ENCODE data around the gene FUNDC1.
"Not testable (repeated sequence)": the region's sequence is repeated elsewhere in the genome, so short reads cannot be mapped to it uniquely, and the experiment has no call there.

FUNDC1 gene

GRCh38 chrX:44568196-44568595, 25.5 kb upstream of the FUNDC1 start:
- DNase-seq (ENCODE audit: low read depth): no peak
- no peak for TF ChIP-seq CTCF (conservative IDR thresholded peaks at IDR 0.05; ENCODE audit: low read depth, low read length)
- H3K4me3 ChIP-seq (ENCODE audit: low read depth, low read length): no peak overlapping the region

DNA sequence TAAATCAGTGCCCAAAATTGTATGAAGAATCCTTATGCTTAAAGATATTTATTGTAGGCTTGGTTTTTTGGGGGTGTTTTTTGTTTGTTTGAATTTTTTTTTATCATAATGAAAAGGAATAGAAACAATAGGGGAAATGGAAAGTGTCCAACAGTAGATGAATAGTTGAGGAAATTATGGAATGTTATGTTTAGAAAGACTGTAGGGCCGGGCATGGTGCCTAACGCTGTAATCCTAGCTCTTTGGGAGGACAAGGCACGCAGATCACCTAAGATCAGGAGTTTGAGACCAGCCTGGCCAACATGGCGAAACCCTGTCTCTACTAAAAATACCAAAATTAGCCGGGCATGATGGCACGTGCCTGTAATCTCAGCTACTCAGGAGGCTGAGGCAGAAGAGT, 19.2 kb upstream of the FUNDC1 start:
- DNase-seq (ENCODE audit: low read depth): not testable (repeated sequence)

GRCh38 chrX:44550563-44550962, 7.9 kb upstream of the FUNDC1 start:
- no peak overlapping the region for H3K4me3 ChIP-seq (ENCODE audit: low read depth, low read length)
- DNase-seq (ENCODE audit: low read depth): no peak
- no peak for TF ChIP-seq CTCF (conservative IDR thresholded peaks at IDR 0.05; ENCODE audit: low read depth, low read length)

More for the DNA sequence above, 19.2 kb upstream of the FUNDC1 start:
- not testable (repeated sequence) for H3K4me3 ChIP-seq (ENCODE audit: low read depth, low read length)

DNA sequence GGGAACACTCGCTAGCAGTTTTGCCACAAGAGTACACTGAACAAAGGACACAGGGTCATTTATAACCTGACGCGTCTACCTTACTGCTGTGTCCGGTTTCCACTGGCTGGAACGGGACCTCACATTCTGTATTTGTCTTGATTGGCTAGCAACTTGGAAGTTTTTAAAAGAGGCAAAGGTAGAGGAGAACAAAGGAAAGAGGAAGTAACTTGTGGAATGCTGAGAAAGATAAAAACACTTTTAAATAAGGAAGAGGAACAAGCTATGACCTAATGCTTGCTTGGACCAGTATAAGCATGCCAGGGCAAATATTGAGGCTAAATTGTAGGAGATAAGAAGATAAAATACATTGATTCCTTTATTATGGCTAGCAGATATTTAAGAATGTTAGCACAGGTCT, 2.8 kb upstream of the FUNDC1 start:
- DNase-seq (ENCODE audit: low read depth); H3K4me3 ChIP-seq (ENCODE audit: low read depth, low read length): not testable (repeated sequence)

- no peak for DNase-seq (ENCODE audit: low read depth)
- no peak overlapping the region for H3K4me3 ChIP-seq (ENCODE audit: low read depth, low read length)
- TF ChIP-seq CTCF (conservative IDR thresholded peaks at IDR 0.05; ENCODE audit: low read depth, low read length): no peak
Measured at GRCh38 chrX:44544036-44544435, 1.4 kb upstream of the FUNDC1 start.

DNA sequence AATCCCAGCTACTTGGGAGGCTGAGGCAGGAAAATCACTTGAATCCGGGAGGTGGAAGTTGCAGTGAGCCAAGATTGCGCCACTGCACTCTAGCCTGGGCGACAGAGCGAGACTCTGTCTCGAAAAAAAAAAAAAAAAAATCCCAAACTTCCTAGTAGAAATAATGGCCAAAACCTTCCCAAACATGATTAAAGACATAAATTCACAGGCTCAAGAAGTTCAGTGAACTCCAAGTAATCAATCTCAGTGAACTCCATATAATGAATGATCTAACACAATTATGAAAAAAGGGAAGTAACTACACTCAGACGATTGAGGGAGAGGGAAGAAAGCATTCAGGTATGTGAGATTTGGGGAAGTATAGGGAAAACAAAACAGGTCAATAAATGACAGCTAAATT, 6.5 kb downstream of the FUNDC1 start:
- TF ChIP-seq CTCF (conservative IDR thresholded peaks at IDR 0.05; ENCODE audit: low read depth, low read length): no peak
- no peak overlapping the region for H3K4me3 ChIP-seq (ENCODE audit: low read depth, low read length)
- no peak for DNase-seq (ENCODE audit: low read depth)

- H3K4me3 ChIP-seq (ENCODE audit: low read depth, low read length): no peak overlapping the region
- no peak for TF ChIP-seq CTCF (conservative IDR thresholded peaks at IDR 0.05; ENCODE audit: low read depth, low read length)
- DNase-seq (ENCODE audit: low read depth): no peak
Measured at GRCh38 chrX:44529310-44529709, 13.3 kb downstream of the FUNDC1 start.

DNA sequence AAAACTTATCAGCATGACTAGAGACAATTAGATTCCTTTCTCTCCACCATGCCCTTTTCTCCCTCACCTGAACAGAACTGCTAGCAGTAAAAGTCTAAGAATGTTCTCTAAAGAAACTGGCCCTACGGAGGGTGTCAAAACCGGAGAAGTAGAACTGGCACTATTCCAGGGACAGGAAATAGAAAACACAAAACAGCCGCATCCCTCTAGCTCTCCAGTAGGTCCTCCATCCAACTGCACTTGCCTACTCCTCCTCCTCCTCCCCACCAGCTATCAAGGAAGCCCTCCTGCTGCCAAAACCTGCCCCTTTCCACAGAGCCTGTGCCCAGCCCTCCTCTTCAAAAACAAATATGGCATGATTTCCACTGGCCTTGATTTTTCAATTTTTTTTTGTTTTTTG, 28.4 kb downstream of the FUNDC1 start:
- peak; percentile 5 for DNase-seq (ENCODE audit: low read depth)
- no peak overlapping the region for H3K4me3 ChIP-seq (ENCODE audit: low read depth, low read length)
- TF ChIP-seq CTCF (conservative IDR thresholded peaks at IDR 0.05; ENCODE audit: low read depth, low read length): no peak
